Mesothelial cell of epicardium (in vitro differentiated cells): ENCODE measurements around the gene CEBPB. TPM values are rescaled to one million over a fixed set of nuclear protein-coding genes. Genes with fewer than 3 reads are reported as not detected.

Source experiments
- DNase-seq, 2 experiments: peaks; one replicate each; pipeline ENCODE4 v3.0.0; 2021; ENCODE audit warnings: low spot score in 2 of 2; ENCODE audit not compliant: unreplicated experiment in 2 of 2
- H3K27ac Mint-ChIP-seq: 2 replicates; pipeline ENCODE4 v1.8.0; 2021; ENCODE audit warnings: mixed read lengths
- H3K27me3 Mint-ChIP-seq: 2 replicates; pipeline ENCODE4 v1.8.0; 2021; ENCODE audit warnings: low read depth, mixed read lengths
- H3K36me3 Mint-ChIP-seq: 2 replicates; pipeline ENCODE4 v1.8.0; 2021; ENCODE audit warnings: mixed read lengths
- H3K4me1 Mint-ChIP-seq: 2 replicates; pipeline ENCODE4 v1.8.0; 2021; ENCODE audit warnings: mixed read lengths
- H3K4me3 Mint-ChIP-seq: 2 replicates; pipeline ENCODE4 v1.8.0; 2021; ENCODE audit warnings: mild to moderate bottlenecking, moderate library complexity, mixed read lengths
- H3K9me3 Mint-ChIP-seq: 2 replicates; pipeline ENCODE4 v1.8.0; 2021; ENCODE audit warnings: mixed read lengths
- CTCF ChIP-seq: fragments of 200-600 bp; sonication (generic); IDR thresholded peaks from one replicate; pipeline ENCODE4 v1.5.0; 2021; ENCODE audit warnings: antibody characterized with exemption; ENCODE audit not compliant: unreplicated experiment
- total RNA-seq: library from RNA; stranded (reverse); gene quantifications from 3 replicates; pipeline ENCODE4 v1.2.1, GENCODE V29; 2021

CEBPB gene
- total RNA-seq, 1 donor from 2014 or later: 25.6 TPM

DNA sequence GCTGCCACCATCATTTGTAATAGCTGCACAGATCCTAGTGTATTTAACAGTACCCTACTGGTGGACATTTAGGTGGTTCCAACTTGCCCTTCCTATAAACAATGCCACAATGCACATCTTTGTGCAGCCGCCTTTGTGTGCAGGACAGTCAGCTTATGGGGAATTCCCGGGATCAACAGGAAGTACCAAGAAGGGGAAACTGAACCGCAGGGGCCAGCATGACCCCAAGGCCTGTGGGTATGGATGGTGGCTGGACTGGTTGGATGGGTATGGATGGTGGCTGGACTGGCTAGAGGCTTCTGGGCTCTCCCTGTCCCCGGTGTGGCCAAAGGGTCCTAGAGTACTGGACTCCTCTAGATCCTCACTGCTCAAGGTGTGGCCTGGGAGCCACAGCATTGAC is 46.7 kb downstream of the CEBPB start:
- Mint-ChIP-seq H3K4me1 (peaks cover 4% of the 10 kb centered on the region), H3K27ac (no peak overlapping the region), H3K9me3 (peaks cover 5% of the 10 kb centered on the region), H3K4me3 (no peak overlapping the region), H3K36me3 (no peaks in the 10 kb centered on the region), H3K27me3 (no peaks in the 10 kb centered on the region)
- no peak for TF ChIP-seq CTCF
- no peak for DNase-seq

- Mint-ChIP-seq H3K4me3 (no peak overlapping the region), H3K36me3 (no peaks in the 10 kb centered on the region), H3K27ac (no peak overlapping the region), H3K4me1 (peaks cover 8% of the 10 kb centered on the region), H3K9me3 (peaks cover 5% of the 10 kb centered on the region), H3K27me3 (no peaks in the 10 kb centered on the region)
- TF ChIP-seq CTCF: no peak
- no peak for DNase-seq
Measured at GRCh38 chr20:50238081-50238800, 47.6 kb downstream of the CEBPB start.

- Mint-ChIP-seq H3K4me3 (no peak overlapping the region), H3K27ac (no peak overlapping the region), H3K9me3 (peaks cover 5% of the 10 kb centered on the region), H3K4me1 (peaks cover 5% of the 10 kb centered on the region), H3K27me3 (no peaks in the 10 kb centered on the region), H3K36me3 (no peaks in the 10 kb centered on the region)
- DNase-seq: no peak
- no peak for TF ChIP-seq CTCF
Measured at GRCh38 chr20:50240092-50240491, 49.5 kb downstream of the CEBPB start.

DNA sequence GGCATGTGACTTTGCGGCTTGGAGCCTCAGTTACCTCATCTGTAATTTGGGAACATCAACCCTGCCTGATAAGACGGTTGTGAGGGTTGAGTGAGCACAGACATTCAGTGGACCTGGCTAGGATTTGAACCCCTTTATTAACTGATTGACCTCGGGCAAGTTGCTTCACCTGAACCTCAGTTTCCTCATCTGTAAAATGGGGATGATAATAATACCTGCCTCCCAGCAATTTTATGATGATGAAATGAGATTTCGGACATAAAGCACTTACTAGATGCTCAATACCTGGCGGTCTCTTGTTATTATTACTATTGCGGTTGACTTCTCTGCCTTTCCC is 51.5 kb downstream of the CEBPB start:
- TF ChIP-seq CTCF: no peak
- H3K4me3 Mint-ChIP-seq: no peak overlapping the region
- no peaks in the 10 kb centered on the region for H3K36me3 Mint-ChIP-seq
- H3K27me3 Mint-ChIP-seq: no peaks in the 10 kb centered on the region
- no peak overlapping the region for H3K27ac Mint-ChIP-seq
- no peak for DNase-seq
- H3K4me1 Mint-ChIP-seq: peaks cover 21% of the 10 kb centered on the region
- H3K9me3 Mint-ChIP-seq: peaks cover 5% of the 10 kb centered on the region

Other genes starting within 250 kb of the CEBPB start
- gene SNAI1, start 207.8 kb upstream of the CEBPB start, total RNA-seq: 8.5 to 9.7 TPM (median 8.9 TPM) in 3 replicates
- gene UBE2V1, start 77.7 kb upstream of the CEBPB start, total RNA-seq: 134 to 139 TPM (median 138 TPM) in 3 replicates
- gene PEDS1, start 37.1 kb upstream of the CEBPB start, total RNA-seq: 30.3 to 32.3 TPM (median 30.3 TPM) in 3 replicates